H1 (cell line): ENCODE data around the gene FAM83G. TPM values are rescaled to one million over a fixed set of nuclear protein-coding genes. Genes with fewer than 3 reads are reported as not detected.

Experiments used
- CTCF ChIA-PET: fragments of 300-600 bp; sonication (Branson Sonifier 250); formaldehyde crosslinking; loops from one replicate; lab custom pipeline; 2021; ENCODE audit not compliant: partially characterized antibody; lab: Charles Lee
- POLR2A ChIA-PET: fragments of 300-600 bp; sonication (Branson Sonifier 250); formaldehyde crosslinking; loops from one replicate; lab custom pipeline; 2021; ENCODE audit warnings: inconsistent platforms; ENCODE audit not compliant: partially characterized antibody; lab: Charles Lee
- DNase-seq, 2 experiments: peaks; one replicate each; pipeline versions ENCODE4 v3.0.0 to v3.0.0-alpha.2; 2010 to 2022; ENCODE audit warnings: low spot score in 2 of 2, low read depth in 1 of 2, mixed read lengths in 1 of 2
- FAIRE-seq: peaks from 2 replicates; lab custom pipeline; 2011; peaks lifted over from hg19 to GRCh38; lab: Jason Lieb, UNC
- H2AFZ ChIP-seq: 2 replicates; pipeline ENCODE4 v1.8.1; 2012; ENCODE audit warnings: low read length, inconsistent platforms
- H2AK5ac ChIP-seq: 2 replicates; pipeline ENCODE4 v1.6.1; 2013; ENCODE audit warnings: low read depth, low read length
- H2BK120ac ChIP-seq: replicated peaks from 2 replicates; pipeline ENCODE3; 2013; ENCODE audit warnings: low read depth, low read length, inconsistent platforms
- H2BK12ac ChIP-seq: 2 replicates; pipeline ENCODE4 v1.6.1; 2013; ENCODE audit warnings: low read depth, low read length
- H2BK15ac ChIP-seq: 2 replicates; pipeline ENCODE4 v1.6.1; 2013; ENCODE audit warnings: low read length
- H2BK20ac ChIP-seq: 2 replicates; pipeline ENCODE4 v1.6.1; 2013; ENCODE audit warnings: low read length
- H2BK5ac ChIP-seq: 2 replicates; pipeline ENCODE4 v1.6.1; 2013; ENCODE audit warnings: low read depth, low read length
- H3K14ac ChIP-seq: 2 replicates; pipeline ENCODE4 v1.6.1; 2013; ENCODE audit warnings: inconsistent platforms; ENCODE audit not compliant: insufficient read length
- H3K18ac ChIP-seq: 2 replicates; pipeline ENCODE4 v1.6.1; 2013; ENCODE audit warnings: low read length; ENCODE audit errors: extremely low read depth
- H3K23ac ChIP-seq: 2 replicates; pipeline ENCODE4 v1.6.1; 2013; ENCODE audit warnings: inconsistent platforms; ENCODE audit not compliant: insufficient read length
- H3K23me2 ChIP-seq: 2 replicates; pipeline ENCODE4 v1.6.1; 2013; ENCODE audit warnings: low read depth, low read length
- H3K27ac ChIP-seq: 2 replicates; pipeline ENCODE4 v1.6.1; 2011; ENCODE audit warnings: low read depth, low read length, inconsistent platforms
- H3K27me3 ChIP-seq, 4 experiments: replicated peaks in 1 of 4; 1 replicate in 1 of 4; 2 replicates in 3 of 4; pipeline versions ENCODE4 v1.6.1 to v1.8.1; 2011 to 2013; ENCODE audit warnings: low read length in 3 of 4, mild to moderate bottlenecking in 3 of 4, inconsistent platforms in 2 of 4, mixed read lengths in 2 of 4, moderate library complexity in 1 of 4; ENCODE audit not compliant: control insufficient read depth in 3 of 4, insufficient read depth in 3 of 4; ENCODE audit errors: extremely low read depth in 1 of 4
- H3K36me3 ChIP-seq, 4 experiments: 2 replicates each; pipeline versions ENCODE4 v1.6.1 to v1.8.1; 2011 to 2013; ENCODE audit warnings: mild to moderate bottlenecking in 4 of 4, low read length in 3 of 4, moderate library complexity in 2 of 4, control low read depth in 1 of 4, inconsistent platforms in 1 of 4; ENCODE audit not compliant: insufficient read depth in 4 of 4, control insufficient read depth in 2 of 4
- H3K4ac ChIP-seq: replicated peaks from 2 replicates; pipeline ENCODE3; 2013; ENCODE audit warnings: low read length, low read depth, mixed read lengths, inconsistent platforms; ENCODE audit not compliant: insufficient read length
- H3K4me1 ChIP-seq, 4 experiments: replicated peaks in 1 of 4; 1 replicate in 1 of 4; 2 replicates in 3 of 4; pipeline versions ENCODE4 v1.6.1 to v1.8.1; 2011 to 2013; ENCODE audit warnings: low read length in 3 of 4, inconsistent platforms in 2 of 4, mixed read lengths in 1 of 4; ENCODE audit not compliant: insufficient read depth in 4 of 4, control insufficient read depth in 3 of 4
- H3K4me2 ChIP-seq, 2 experiments: 2 replicates each; pipeline versions ENCODE4 v1.6.1 to v1.8.1; 2011 to 2013; ENCODE audit warnings: low read depth in 2 of 2, low read length in 2 of 2, control low read depth in 1 of 2, inconsistent platforms in 1 of 2, mild to moderate bottlenecking in 1 of 2; ENCODE audit not compliant: insufficient read depth in 1 of 2
- H3K4me3 ChIP-seq, 4 experiments: fragments of 200-600, 300-600 bp in 1 of 4; sonication (generic), shearing (Covaris generic), sonication (Bioruptor Twin) in 1 of 4; 2 replicates each; pipeline versions ENCODE4 v1.5.1 to v1.8.1; 2011 to 2016; ENCODE audit warnings: low read length in 4 of 4, low read depth in 3 of 4, control low read depth in 2 of 4, inconsistent platforms in 2 of 4, mild to moderate bottlenecking in 2 of 4, mixed read lengths in 1 of 4, moderate library complexity in 1 of 4; ENCODE audit not compliant: insufficient read depth in 2 of 4; ENCODE audit errors: extremely low read depth in 1 of 4
- H3K56ac ChIP-seq: replicated peaks from 2 replicates; pipeline ENCODE3; 2013; ENCODE audit warnings: low read depth, mild to moderate bottlenecking, mixed read lengths, low read length, inconsistent platforms; ENCODE audit not compliant: insufficient read length
- H3K79me1 ChIP-seq: 2 replicates; pipeline ENCODE4 v1.6.1; 2013; ENCODE audit warnings: low read depth, low read length, control low read depth
- H3K79me2 ChIP-seq, 2 experiments: 2 replicates each; pipeline versions ENCODE4 v1.6.1 to v1.8.1; 2012 to 2013; ENCODE audit warnings: low read length in 2 of 2, mild to moderate bottlenecking in 2 of 2, inconsistent platforms in 1 of 2; ENCODE audit not compliant: insufficient read depth in 2 of 2, control insufficient read depth in 1 of 2
- H3K9ac ChIP-seq, 4 experiments: replicated peaks in 1 of 4; 1 replicate in 1 of 4; 2 replicates in 3 of 4; pipeline versions ENCODE4 v1.6.1 to v1.8.1; 2011 to 2013; ENCODE audit warnings: low read depth in 3 of 4, low read length in 3 of 4, control low read depth in 2 of 4, mild to moderate bottlenecking in 2 of 4, moderate library complexity in 2 of 4, inconsistent platforms in 1 of 4; ENCODE audit errors: extremely low read depth in 1 of 4
- H3K9me3 ChIP-seq, 2 experiments: 2 replicates each; pipeline versions ENCODE4 v1.6.1 to v1.8.1; 2012 to 2013; ENCODE audit warnings: mild to moderate bottlenecking in 2 of 2, moderate library complexity in 2 of 2, control low read depth in 1 of 2, inconsistent platforms in 1 of 2, low read depth in 1 of 2, low read length in 1 of 2, mixed read lengths in 1 of 2; ENCODE audit not compliant: insufficient read depth in 2 of 2
- H4K20me1 ChIP-seq, 2 experiments: replicated peaks in 1 of 2; 2 replicates each; pipeline versions ENCODE3 to v1.8.1; 2011 to 2013; ENCODE audit warnings: inconsistent platforms in 2 of 2, low read length in 2 of 2, mild to moderate bottlenecking in 1 of 2; ENCODE audit not compliant: insufficient read depth in 2 of 2, control insufficient read depth in 1 of 2
- H4K5ac ChIP-seq: 2 replicates; pipeline ENCODE4 v1.6.1; 2013; ENCODE audit warnings: low read length, low read depth, mixed read lengths, inconsistent platforms; ENCODE audit not compliant: insufficient read length
- H4K8ac ChIP-seq: 2 replicates; pipeline ENCODE4 v1.8.0; 2013; ENCODE audit warnings: mild to moderate bottlenecking, moderate library complexity, low read length, inconsistent platforms; ENCODE audit not compliant: insufficient read depth; ENCODE audit errors: extremely low read depth
- H4K91ac ChIP-seq: replicated peaks from 2 replicates; pipeline ENCODE3; 2013; ENCODE audit warnings: low read length, mixed read lengths, inconsistent platforms; ENCODE audit not compliant: insufficient read length
- ASH2L ChIP-seq: fragments of 200-600, 300-600 bp; sonication (generic); IDR thresholded peaks from one replicate; pipeline ENCODE4 v1.7.1; 2017; ENCODE audit warnings: low read length
- KDM4A ChIP-seq: IDR thresholded peaks from one replicate; pipeline ENCODE4 v1.7.1; 2012; ENCODE audit warnings: low read depth, mild to moderate bottlenecking, moderate library complexity, low read length, inconsistent platforms; ENCODE audit not compliant: severe bottlenecking
- KDM5A ChIP-seq: fragments of 200-600 bp; IDR thresholded peaks from 2 replicates; pipeline ENCODE4 v1.7.1; 2012; ENCODE audit warnings: mild to moderate bottlenecking, low read length, inconsistent platforms, mixed read lengths
- RXRA ChIP-seq: IDR thresholded peaks from 2 replicates; pipeline ENCODE4 v1.6.1; 2011; ENCODE audit warnings: low read depth, mild to moderate bottlenecking, low read length, moderate library complexity; ENCODE audit not compliant: insufficient read depth
- SP1 ChIP-seq: IDR thresholded peaks from 2 replicates; pipeline ENCODE4 v1.6.1; 2011; ENCODE audit warnings: low read depth, low read length
- WGBS, 2 experiments: shearing (Covaris generic) in 1 of 2; methylation state at CpG; one replicate each; pipeline versions ENCODE4 v1.1.6 to v1.1.7; 2013 to 2015; ENCODE audit warnings: low lambda C conversion rate in 2 of 2, mixed read lengths in 2 of 2, inconsistent platforms in 1 of 2, low coverage in 1 of 2, missing lambda C conversion rate in 1 of 2; ENCODE audit not compliant: insufficient replicate concordance in 2 of 2, insufficient coverage in 1 of 2, insufficient read length in 1 of 2; ENCODE audit errors: extremely low coverage in 1 of 2, missing lambda C conversion rate in 1 of 2; 5-methylcytosine and 5-hydroxymethylcytosine counted together
- polyA plus RNA-seq, 7 experiments: library from polyadenylated mRNA; depleted of rRNA in 3 of 7; stranded (reverse) in 5 of 7; unstranded in 2 of 7; fragments of >200 nt in 5 of 7; fragments of 200-250 nt in 2 of 7; gene quantifications; 1 replicate in 5 of 7; 2 replicates in 1 of 7; 4 replicates in 1 of 7; pipeline versions ENCODE4 v1.2.1 to v1.2.3, GENCODE V29; 2011 to 2013; ENCODE audit warnings: missing spikeins in 2 of 7, mixed read lengths in 2 of 7
- total RNA-seq: library from RNA; stranded (reverse); fragmentation: NEBNext Ultra II Directional; extraction: Animal tissue kit (Norgen Biotek cat#: 25700); gene quantifications from 2 replicates; pipeline ENCODE4 v1.2.1, GENCODE V29; 2021
- TF ChIP-seq, protein P1 (sequence below), 3 experiments: IDR thresholded peaks; 1 replicate in 2 of 3; 2 replicates in 1 of 3; pipeline versions ENCODE4 v1.5.1 to v1.6.1; 2011; ENCODE audit warnings: low read length in 3 of 3, mild to moderate bottlenecking in 3 of 3, inconsistent platforms in 2 of 3, low read depth in 1 of 3, moderate library complexity in 1 of 3; ENCODE audit not compliant: insufficient read depth in 1 of 3; ENCODE audit errors: control extremely low read depth in 1 of 3
- TF ChIP-seq, protein P2 (sequence below): IDR thresholded peaks from 2 replicates; pipeline ENCODE4 v1.6.1; 2012; ENCODE audit warnings: inconsistent platforms

The FAM83G gene
- total and polyA plus RNA-seq, 2 of the 8 experiments (the other 6 are each of a cell fraction or from before 2014, with no cell fraction given) = 15.4 to 29.0 TPM

DNA sequence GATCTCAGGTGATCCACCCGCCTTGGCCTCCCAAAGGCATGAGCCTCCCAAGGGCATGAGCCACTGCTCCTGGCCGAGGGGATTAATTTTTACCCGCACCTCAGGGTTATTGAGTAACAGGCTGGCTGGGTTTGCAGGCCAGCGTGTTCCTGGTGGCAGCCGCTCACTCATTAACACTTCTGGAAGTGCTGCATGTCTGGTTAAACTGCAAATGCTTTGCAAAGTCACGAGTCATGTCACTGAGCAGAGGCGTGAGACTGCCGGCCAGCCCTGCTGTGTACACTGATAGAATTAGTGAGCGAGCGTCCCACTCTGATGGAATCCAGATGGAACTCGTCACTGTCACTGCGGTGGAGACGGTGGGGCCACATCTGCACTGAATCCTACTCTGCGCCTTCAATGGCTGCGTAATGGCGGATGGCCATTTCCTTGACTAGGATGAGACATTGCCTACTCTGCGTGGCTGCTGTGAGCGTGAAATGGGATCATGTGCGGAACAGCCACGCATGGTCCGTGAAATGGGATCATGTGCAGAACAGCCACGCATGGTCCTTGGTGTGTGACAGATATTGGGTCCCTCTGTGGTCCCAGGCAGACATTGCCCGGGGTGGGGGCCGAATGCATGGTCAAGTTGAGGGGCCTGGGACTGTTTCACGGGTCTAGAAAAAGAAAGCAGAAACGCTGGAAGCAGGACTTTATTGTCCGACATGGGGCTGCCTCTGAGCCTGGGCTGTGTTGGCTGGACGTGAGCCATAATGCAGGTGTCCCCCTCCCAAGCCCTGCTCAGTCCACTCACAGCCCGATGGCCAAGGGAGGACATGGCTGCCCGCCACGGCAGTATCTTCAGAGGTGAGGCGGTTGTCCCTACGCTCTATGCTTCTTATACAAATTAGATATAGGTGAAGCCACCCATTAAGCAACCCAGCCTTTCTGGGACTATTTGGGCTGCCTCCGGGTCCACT, 53.3 kb downstream of the FAM83G start:
- POLR2A ChIA-PET = interaction anchor here (0.7 kb wide), 1 partner anchor 13 kb away, joined by 4 read pairs; no protein-coding TSS in a partner anchor
- DNase-seq = no peak
- FAIRE-seq = no peak
- Histone ChIP-seq H3K9me3 (no peaks in the 10 kb centered on the region), H3K4me1 (no peaks in the 10 kb centered on the region; a peak in 1 of 7 replicates), H3K9ac (no peak overlapping the region), H3K18ac (no peak overlapping the region), H3K79me1 (no peaks in the 10 kb centered on the region), H4K8ac (no peak overlapping the region; the same call in 1 of the 2 replicates), H3K23ac (no peak overlapping the region), H2BK5ac (no peak overlapping the region; the same call in 1 of the 2 replicates), H4K20me1 (no peaks in the 10 kb centered on the region), H3K36me3 (no peaks in the 10 kb centered on the region), H3K4me3 (no peak overlapping the region), H2BK20ac (peak overlapping the region; percentile 43; the same call in 1 of the 2 replicates), H3K27me3 (no peaks in the 10 kb centered on the region), H4K91ac (peak overlapping the region; percentile 35), H3K23me2 (no peaks in the 10 kb centered on the region), H2AK5ac (0 out of 2 replicates have a peak overlapping the region, but pooled peaks have one; percentile 16), H3K4me2 (no peak overlapping the region), H3K4ac (no peak overlapping the region), H4K5ac (no peak overlapping the region), H3K14ac (no peak overlapping the region), H2AFZ (peak overlapping the region; percentile 73; the same call in 1 of the 2 replicates), H2BK120ac (no peak overlapping the region), H3K27ac (no peak overlapping the region), H3K56ac (no peak overlapping the region), H2BK15ac (no peak overlapping the region), H3K79me2 (no peaks in the 10 kb centered on the region), H2BK12ac (peak overlapping the region; percentile 63; the same call in 1 of the 2 replicates)
- CTCF ChIA-PET = interaction anchor here (0.6 to 1.6 kb wide), 6 partner anchors 10 to 67 kb away, joined by 3 to 11 read pairs (median 4); no protein-coding TSS in a partner anchor
- 87% methylated on average over 34 of the region's 34 CpGs; no CpG with 5 or more reads in 1 of the 2 experiments for WGBS, 2 experiments
- TF ChIP-seq KDM4A (no peak), RXRA (no peak), ASH2L (no peak), SP1 (no peak), KDM5A (no peak)
- TF ChIP-seq, protein P1, sequence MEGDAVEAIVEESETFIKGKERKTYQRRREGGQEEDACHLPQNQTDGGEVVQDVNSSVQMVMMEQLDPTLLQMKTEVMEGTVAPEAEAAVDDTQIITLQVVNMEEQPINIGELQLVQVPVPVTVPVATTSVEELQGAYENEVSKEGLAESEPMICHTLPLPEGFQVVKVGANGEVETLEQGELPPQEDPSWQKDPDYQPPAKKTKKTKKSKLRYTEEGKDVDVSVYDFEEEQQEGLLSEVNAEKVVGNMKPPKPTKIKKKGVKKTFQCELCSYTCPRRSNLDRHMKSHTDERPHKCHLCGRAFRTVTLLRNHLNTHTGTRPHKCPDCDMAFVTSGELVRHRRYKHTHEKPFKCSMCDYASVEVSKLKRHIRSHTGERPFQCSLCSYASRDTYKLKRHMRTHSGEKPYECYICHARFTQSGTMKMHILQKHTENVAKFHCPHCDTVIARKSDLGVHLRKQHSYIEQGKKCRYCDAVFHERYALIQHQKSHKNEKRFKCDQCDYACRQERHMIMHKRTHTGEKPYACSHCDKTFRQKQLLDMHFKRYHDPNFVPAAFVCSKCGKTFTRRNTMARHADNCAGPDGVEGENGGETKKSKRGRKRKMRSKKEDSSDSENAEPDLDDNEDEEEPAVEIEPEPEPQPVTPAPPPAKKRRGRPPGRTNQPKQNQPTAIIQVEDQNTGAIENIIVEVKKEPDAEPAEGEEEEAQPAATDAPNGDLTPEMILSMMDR (IDR thresholded peaks at IDR 0.05; ENCODE audit: control extremely low read depth in 1 of 3, insufficient read depth in 1 of 3, low read depth in 1 of 3, low read length in 3 of 3) = no peak
- TF ChIP-seq, protein P2, sequence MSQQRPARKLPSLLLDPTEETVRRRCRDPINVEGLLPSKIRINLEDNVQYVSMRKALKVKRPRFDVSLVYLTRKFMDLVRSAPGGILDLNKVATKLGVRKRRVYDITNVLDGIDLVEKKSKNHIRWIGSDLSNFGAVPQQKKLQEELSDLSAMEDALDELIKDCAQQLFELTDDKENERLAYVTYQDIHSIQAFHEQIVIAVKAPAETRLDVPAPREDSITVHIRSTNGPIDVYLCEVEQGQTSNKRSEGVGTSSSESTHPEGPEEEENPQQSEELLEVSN = no peak
